SK-N-SH (cell line): Measurements from ENCODE around the gene SSB.
"Not testable (repeated sequence)": the region's sequence is repeated elsewhere in the genome, so short reads cannot be mapped to it uniquely, and the experiment has no call there.

Experiments used
- CTCF ChIP-seq: fragments of 200-600 bp; sonication (generic); IDR thresholded peaks from 2 replicates; pipeline ENCODE4 v1.6.1; 2017; ENCODE audit warnings: antibody characterized with exemption, mild to moderate bottlenecking, moderate library complexity
- GATA2 ChIP-seq: sonication (generic); formaldehyde crosslinking; IDR thresholded peaks from 2 replicates; pipeline ENCODE4 v1.5.0; 2020; ENCODE audit warnings: mild to moderate bottlenecking, missing genetic modification reagents
- RCOR1 ChIP-seq: fragments of 150-350 bp; IDR thresholded peaks from 2 replicates; pipeline ENCODE4 v1.6.1; 2017; ENCODE audit warnings: antibody characterized with exemption, low read length

DNA sequence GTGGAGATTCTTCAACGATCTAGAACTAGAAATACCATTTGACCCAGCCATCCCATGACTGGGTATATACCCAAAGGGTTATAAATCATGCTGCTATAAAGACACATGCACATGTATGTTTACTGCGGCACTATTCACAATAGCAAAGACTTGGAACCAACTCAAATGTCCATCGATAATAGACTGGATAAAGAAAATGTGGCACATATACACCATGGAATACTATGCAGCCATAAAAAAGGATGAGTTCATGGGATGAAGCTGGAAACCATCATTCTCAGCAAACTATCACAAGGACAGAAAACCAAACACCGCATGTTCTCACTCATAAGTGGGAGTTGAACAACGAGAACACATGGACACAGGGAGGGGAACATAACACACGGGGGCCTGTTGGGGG lies 18.7 kb downstream of the SSB start:
- TF ChIP-seq GATA2 (CRISPR knock-in tag); CTCF; RCOR1: not testable (repeated sequence)
